ENCODE data around the gene TMX3.

Gene TMX3

GRCh38 chr18:68714712-68715496, at the start of gene TMX3:
Gene TMX3, minus strand, starts transcription at chr18:68715108. Its CDS starts 127 bp downstream, at chr18:68714981.
- DNase-seq: peak; percentile 30

DNA sequence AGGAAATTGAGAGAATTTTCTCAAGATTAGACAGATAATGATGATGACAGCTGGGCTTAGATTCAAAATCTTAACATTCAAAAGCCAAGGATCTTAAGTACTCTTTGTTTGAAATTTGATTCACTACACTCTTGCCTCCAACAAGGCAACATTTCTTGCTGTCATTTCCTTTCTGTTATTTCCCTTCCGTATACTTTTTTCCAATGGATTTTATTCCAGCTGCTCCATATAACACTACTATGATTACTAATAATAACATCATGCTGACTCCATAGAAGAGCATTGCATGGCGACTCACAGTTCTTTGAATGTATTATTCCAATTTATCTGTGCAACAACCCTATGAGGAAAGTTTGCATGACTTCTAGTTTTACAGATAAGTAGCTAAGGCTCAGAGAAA, 49.1 kb upstream of the TMX3 start:
- no peak for DNase-seq

- no peak for DNase-seq
These were observed 48.2 kb upstream of the TMX3 start for GRCh38 chr18:68763083-68763482.

- DNase-seq: no peak
These were observed 44.4 kb upstream of the TMX3 start for GRCh38 chr18:68759308-68759707.

DNA sequence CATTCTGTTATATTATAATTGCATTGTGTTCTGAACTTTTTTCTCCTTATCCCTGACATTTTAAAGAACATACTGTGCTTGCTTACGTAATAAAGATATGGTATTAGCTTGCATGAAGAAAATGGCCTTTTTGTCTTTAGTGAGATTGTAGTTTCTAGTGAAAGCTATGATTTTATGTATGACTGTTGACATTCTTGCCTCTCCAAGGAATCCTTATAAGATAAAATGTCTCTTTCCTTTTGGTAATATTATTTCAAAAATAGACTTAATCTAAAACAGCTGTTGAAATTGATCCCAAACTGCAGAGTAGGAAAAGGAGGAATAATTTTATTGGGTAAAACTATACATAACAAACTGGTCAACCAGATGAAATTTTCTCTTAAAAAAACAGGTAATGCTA, 42.2 kb upstream of the TMX3 start:
- no peak for DNase-seq

DNA sequence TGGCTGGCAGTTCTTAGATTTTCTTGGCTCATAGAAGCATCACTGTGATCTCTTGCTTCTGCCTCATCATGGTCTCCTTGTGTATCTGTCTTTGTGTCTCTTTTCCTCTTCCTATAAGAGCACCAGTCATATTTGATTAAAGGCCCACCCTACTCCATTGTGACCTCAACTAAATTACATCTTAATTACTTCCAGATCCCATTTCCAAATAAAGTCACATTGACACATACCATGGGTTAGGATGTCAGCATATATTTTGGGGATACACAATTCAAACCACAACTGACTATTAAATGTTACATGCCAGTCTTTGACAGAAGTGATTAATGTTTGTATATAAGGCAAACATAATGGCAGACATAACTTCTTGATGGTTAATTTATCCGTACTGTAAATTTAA, 27.3 kb upstream of the TMX3 start:
- DNase-seq: no peak

- DNase-seq: no peak
These were observed 26.1 kb upstream of the TMX3 start for GRCh38 chr18:68740966-68741365.

DNA sequence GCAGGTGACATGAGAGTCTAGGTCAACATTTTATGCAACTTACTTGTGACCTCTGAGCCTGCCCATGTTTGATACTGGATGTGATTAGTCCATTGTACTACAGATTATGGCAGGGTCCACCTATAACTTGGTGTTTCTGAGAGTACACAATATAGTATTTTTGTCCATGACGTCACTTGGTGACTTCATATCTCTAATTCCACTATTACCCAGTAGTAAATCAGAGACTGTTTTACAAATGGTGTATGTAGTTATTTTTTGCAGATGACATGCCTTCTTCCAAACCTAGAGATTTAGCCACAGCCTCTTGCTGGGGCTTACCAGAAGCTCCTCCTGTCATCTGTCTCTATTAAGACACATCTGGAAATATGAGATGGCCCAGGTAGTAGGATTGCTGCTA, 24.6 kb upstream of the TMX3 start:
- no peak for DNase-seq

DNA sequence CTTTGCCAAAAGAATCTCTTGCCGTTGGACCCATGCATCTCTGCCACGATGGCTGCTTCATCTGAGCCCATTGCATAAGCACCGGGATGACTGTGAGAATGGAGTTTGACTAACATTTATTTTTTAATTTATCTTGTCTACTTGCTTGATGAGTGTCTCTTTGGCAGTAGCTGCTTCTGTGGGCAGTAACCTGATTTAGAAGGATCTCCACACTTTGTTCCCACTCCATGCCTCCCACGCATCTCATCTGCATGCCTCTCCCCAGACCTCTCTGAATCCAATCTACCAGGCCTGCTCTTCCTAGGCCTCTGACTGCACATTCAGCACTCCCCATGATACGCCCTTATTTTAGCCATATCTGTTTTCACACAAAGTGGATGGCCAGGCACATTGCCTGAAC, 23.7 kb upstream of the TMX3 start:
- DNase-seq: no peak

DNA sequence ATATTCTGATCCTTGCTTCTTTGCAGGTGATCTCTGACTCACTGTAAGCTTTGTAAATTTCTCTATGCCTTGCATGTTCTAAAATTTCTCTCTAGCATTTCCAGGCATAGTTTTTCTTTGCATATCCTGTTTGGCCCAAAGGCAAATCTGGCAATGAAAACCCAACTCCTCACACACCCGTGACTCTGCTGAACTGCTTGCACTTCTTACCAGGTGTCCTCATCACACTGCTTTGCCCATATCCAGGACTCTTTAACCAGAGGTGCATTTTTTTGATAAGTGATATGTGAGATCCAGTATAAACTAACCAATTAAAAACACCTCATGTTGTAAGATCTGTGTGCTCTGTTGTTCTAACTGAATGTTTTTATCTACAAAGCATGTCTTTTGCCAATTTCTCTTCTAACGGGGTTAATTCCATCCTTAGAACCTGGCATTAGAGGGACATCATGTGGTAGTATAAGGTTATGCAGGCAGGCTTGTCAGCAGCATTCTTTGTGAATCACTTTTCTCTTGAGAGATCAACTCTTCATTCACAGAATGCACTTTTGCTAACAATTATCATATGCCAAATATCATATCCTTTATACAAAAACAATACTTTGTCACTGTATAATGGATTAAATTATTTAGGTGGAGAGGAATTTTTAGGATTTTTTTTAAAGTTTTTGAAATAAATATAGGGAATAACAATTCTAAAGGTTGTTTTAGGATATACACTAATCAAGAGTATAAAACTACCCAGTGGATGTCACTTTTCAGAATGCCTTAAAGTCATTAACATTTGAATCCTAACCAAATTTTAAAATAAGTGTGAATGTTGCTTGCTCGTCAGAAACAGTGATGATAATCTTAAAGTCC, 20.8 kb upstream of the TMX3 start:
- no peak for DNase-seq

GRCh38 chr18:68734308-68734707, 19.4 kb upstream of the TMX3 start:
- DNase-seq: no peak

- no peak for DNase-seq
These were observed 18.8 kb upstream of the TMX3 start for GRCh38 chr18:68733707-68734106.

GRCh38 chr18:68728081-68728700, 13.3 kb upstream of the TMX3 start:
- no peak for DNase-seq

- DNase-seq: no peak
These were observed 12.6 kb upstream of the TMX3 start for GRCh38 chr18:68727506-68727905.

DNA sequence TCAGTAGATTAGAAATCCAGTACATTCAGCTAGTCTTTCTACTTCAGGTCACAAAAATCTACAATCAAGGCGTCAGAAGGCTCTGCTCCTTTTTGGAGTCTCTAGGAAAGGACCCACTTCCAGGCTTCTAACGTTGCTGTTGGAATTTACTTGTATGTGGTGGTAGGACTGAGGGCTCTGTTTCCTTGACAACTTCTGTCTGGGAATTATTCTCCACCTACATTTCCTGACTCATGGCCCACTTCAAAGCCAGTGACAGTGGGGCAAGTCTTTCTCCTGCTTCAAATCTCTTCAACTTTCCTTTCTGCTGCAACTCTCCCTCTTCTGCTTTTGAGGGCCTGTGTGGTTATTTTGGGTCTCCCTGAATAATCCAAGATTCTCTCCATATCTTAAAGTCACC, 10.4 kb upstream of the TMX3 start:
- DNase-seq: no peak

DNA sequence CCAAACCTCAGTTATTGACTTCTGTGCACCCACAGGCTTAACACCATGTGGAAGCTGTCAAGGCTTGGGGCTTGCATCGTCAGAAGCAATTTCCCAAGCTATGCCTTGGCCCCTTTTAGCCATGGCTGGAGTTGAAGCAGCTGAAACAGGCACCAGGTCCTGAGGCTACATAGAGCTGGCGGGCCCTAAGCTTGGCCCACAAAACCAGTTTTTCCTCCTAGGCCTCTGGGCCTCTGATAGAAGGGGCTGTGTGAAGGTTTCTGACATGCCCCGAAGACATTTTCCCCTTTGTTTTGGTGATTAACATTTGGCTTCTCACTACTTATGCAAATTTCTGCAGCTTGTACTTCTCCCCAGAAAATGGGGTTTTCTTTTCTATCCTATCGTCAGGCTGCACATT, 9.1 kb upstream of the TMX3 start:
- DNase-seq: no peak

DNA sequence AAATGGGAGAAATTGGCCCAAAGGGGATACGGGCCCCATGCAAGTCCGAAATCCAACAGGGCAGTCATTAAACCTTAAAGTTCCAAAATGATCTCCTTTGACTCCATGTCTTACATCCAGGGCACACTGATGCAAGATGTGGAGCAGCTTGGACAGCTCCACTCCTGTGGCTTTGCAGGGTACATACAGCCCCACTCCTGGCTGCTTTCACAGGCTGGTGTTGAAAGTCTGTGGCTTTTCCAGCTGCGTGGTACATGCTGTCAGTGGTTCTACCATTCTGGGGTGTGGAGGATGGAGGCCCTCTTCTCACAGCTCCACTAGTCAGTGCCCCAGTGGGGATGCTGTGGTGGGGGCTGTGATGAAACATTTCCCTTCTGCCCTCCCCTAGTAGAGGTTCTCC, 8.6 kb upstream of the TMX3 start:
- no peak for DNase-seq

DNA sequence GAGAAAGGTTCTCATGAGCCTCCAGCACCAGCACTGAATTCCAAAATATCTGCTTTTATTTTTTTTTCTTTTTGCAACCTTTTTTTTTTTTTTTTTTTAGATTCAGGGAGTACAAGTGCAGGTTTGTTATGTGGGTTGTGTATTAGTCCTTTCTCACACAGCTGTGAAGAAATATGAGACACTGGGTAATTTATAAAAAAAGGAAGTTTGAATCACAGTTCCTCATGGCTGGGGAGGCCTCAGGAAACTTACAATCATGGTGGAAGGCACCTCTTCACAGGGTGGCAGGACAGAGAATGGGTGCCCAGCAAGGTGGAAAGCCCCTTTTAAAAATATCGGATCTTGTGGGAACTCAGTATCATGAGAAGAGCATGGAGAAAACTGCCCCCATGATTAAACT, 7.9 kb upstream of the TMX3 start:
- DNase-seq: no peak

- no peak for DNase-seq
These were observed 7.0 kb upstream of the TMX3 start for GRCh38 chr18:68721681-68722583.

DNA sequence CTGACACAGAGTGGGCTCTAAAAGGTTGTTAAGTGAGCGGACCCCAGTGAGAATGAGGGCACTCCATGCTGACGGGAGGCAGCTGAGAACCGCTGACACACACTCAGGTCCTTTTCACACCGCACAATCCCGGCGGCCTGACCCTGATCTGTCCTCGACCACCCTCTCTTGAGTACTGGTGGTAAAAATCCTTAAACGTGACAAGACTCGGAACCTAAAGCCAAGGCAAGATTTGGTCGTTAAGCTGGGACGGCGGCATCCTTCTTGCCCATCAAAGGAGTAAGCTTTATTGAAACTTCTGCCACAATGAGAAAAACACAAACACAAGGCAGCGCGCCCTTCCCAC, 569 bp downstream of the TMX3 start:
- DNase-seq: no peak

DNA sequence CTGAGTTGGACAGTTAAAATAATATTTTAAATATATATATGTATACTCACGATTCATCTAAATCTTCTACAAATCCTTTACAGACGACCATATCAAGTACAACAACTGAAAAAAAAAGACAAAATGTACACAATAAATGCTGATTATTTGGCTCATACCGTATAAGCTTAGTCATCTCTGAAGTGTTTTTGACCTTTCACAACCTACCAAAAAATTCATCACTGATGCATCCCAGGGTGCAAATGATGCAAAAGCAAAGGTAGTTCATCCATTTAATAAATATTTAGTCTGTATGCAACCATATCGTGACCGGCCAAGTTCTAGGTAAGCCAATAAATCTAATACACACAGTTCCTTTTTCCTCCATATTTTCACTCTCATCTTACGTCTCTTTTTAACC, 1.1 kb downstream of the TMX3 start:
- DNase-seq: no peak

DNA sequence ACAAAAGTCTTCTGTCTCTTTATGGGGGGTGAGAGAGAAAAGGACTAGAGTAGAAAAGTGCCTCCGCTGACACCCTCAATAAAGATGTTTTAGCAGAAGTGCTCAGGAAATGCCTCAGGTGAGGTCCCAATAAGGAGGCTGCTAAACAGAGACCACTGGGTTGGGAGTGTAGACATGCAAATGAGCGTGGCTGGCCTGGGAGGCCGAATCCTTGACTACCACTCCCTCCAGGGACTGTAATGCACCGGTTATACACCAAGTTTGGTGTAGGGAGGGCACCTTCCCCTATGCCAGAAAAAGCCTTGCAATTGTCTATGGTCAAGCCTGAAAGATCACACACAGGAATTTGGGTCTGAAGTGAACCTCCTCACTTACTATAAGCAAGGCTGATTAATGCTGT, 1.8 kb downstream of the TMX3 start:
- DNase-seq: no peak

GRCh38 chr18:68707646-68708045, 7.3 kb downstream of the TMX3 start:
- DNase-seq: no peak

Data from NCI-H2029 treated with DMSO at 0.1 percent for 48 hours (cell line).